HG03097 (cell line): ENCODE data around the gene COL6A3.

Source experiments
- ATAC-seq: cut with Tn5 transposase; IDR thresholded peaks from one replicate; pipeline ENCODE4 v1.9.1; 2021; ENCODE audit not compliant: unreplicated experiment, low FRiP score

COL6A3 gene

DNA sequence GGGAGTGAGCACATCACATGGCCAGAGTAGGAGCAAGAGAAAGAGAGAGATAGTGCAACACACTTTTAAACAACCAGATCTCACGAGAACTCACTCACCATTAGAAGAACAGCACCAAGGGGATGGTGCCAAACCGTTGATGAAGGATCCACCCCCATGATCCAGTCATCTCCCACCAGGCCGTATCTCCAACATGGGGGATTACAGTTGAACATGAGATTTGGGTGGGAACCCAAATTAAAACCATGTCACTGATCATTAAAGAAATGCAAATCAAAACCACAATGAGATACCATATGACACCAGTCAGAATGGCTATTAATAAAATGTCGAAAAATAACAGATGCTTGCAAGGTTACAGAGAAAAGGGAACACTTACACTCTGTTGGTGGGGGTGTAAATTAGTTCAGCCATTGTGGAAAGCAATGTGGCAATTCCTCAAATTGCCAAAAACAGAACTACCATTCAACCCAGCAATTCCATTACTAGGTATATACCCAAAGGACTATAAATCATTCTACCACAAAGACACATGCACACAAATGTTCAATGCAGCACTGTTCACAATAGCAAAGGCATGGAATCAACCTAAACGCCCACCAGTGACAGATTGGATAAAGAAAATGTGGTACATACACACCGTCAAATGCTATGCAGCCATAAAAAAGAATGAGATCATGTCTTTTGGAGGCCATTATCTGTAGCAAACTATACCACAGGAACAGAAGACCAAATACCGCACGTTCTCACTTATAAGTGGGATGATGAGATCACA is 137.1 kb downstream of the COL6A3 start:
- no peak for ATAC-seq
